KOPT-K1 (cell line): ENCODE data around the gene PTPRD.
"Not testable (repeated sequence)": the region's sequence is repeated elsewhere in the genome, so short reads cannot be mapped to it uniquely, and the experiment has no call there.

Experiments used
- H3K27ac ChIP-seq: fragments of 200-600 bp; sonication (generic); 2 replicates; pipeline ENCODE4 v1.5.1; 2016; ENCODE audit warnings: antibody characterized with exemption, mild to moderate bottlenecking, low read depth, low read length; ENCODE audit not compliant: poor library complexity, severe bottlenecking
- H3K36me3 ChIP-seq: fragments of 200-600 bp; sonication (generic); 2 replicates; pipeline ENCODE4 v1.5.1; 2017; ENCODE audit warnings: antibody characterized with exemption, mild to moderate bottlenecking, low read length, moderate library complexity; ENCODE audit not compliant: insufficient read depth
- H3K9me3 ChIP-seq: fragments of 200-600 bp; sonication (generic); 2 replicates; pipeline ENCODE4 v1.5.1; 2017; ENCODE audit warnings: antibody characterized with exemption, low read length, mild to moderate bottlenecking; ENCODE audit not compliant: insufficient read depth, poor library complexity, severe bottlenecking

Gene PTPRD

GRCh38 chr9:9410736-9411135, 1202.1 kb downstream of the PTPRD start:
- Histone ChIP-seq H3K36me3 (no peaks in the 10 kb centered on the region), H3K27ac (no peak overlapping the region), H3K9me3 (no peaks in the 10 kb centered on the region)

- Histone ChIP-seq H3K27ac (no peak overlapping the region), H3K36me3 (no peaks in the 10 kb centered on the region), H3K9me3 (no peaks in the 10 kb centered on the region)
Measured at GRCh38 chr9:9399982-9400381, 1212.8 kb downstream of the PTPRD start.

- Histone ChIP-seq H3K36me3 (no peaks in the 10 kb centered on the region), H3K27ac (no peak overlapping the region), H3K9me3 (no peaks in the 10 kb centered on the region)
Measured at GRCh38 chr9:9396518-9396917, 1216.3 kb downstream of the PTPRD start.

GRCh38 chr9:9395539-9395938, 1217.3 kb downstream of the PTPRD start:
- no peaks in the 10 kb centered on the region for H3K36me3 ChIP-seq
- no peak overlapping the region for H3K27ac ChIP-seq
- no peaks in the 10 kb centered on the region for H3K9me3 ChIP-seq

GRCh38 chr9:9392755-9393154, 1220.0 kb downstream of the PTPRD start:
- Histone ChIP-seq H3K9me3 (no peaks in the 10 kb centered on the region), H3K27ac (no peak overlapping the region), H3K36me3 (no peaks in the 10 kb centered on the region)

GRCh38 chr9:9389904-9390303, 1222.9 kb downstream of the PTPRD start:
- Histone ChIP-seq H3K27ac (no peak overlapping the region), H3K36me3 (no peaks in the 10 kb centered on the region), H3K9me3 (no peaks in the 10 kb centered on the region)

GRCh38 chr9:9387511-9388115, 1225.2 kb downstream of the PTPRD start:
- Histone ChIP-seq H3K27ac (no peak overlapping the region), H3K9me3 (no peaks in the 10 kb centered on the region), H3K36me3 (no peaks in the 10 kb centered on the region)

GRCh38 chr9:9362332-9362731, 1250.5 kb downstream of the PTPRD start:
- Histone ChIP-seq H3K9me3 (no peaks in the 10 kb centered on the region), H3K36me3 (no peaks in the 10 kb centered on the region), H3K27ac (no peak overlapping the region)

- no peaks in the 10 kb centered on the region for H3K9me3 ChIP-seq
- H3K36me3 ChIP-seq, result no peaks in the 10 kb centered on the region
- no peak overlapping the region for H3K27ac ChIP-seq
Measured at GRCh38 chr9:9352877-9353481, 1259.8 kb downstream of the PTPRD start.

- Histone ChIP-seq H3K9me3 (no peaks in the 10 kb centered on the region), H3K27ac (no peak overlapping the region), H3K36me3 (no peaks in the 10 kb centered on the region)
Measured at GRCh38 chr9:9341203-9341602, 1271.6 kb downstream of the PTPRD start.

- no peaks in the 10 kb centered on the region for H3K9me3 ChIP-seq
- H3K36me3 ChIP-seq, result no peaks in the 10 kb centered on the region
- no peak overlapping the region for H3K27ac ChIP-seq
Measured at GRCh38 chr9:9337129-9337528, 1275.7 kb downstream of the PTPRD start.

- Histone ChIP-seq H3K27ac (no peak overlapping the region), H3K9me3 (no peaks in the 10 kb centered on the region), H3K36me3 (no peaks in the 10 kb centered on the region)
Measured at GRCh38 chr9:9326749-9327148, 1286.1 kb downstream of the PTPRD start.

GRCh38 chr9:9319007-9319406, 1293.8 kb downstream of the PTPRD start:
- H3K27ac ChIP-seq, result no peak overlapping the region

GRCh38 chr9:9310743-9311142, 1302.1 kb downstream of the PTPRD start:
- not testable (repeated sequence) for H3K27ac ChIP-seq, H3K9me3 ChIP-seq

More at GRCh38 chr9:9319007-9319406, 1293.8 kb downstream of the PTPRD start:
- Histone ChIP-seq H3K36me3 (no peaks in the 10 kb centered on the region), H3K9me3 (no peaks in the 10 kb centered on the region)

GRCh38 chr9:9305600-9305999, 1307.2 kb downstream of the PTPRD start:
- H3K9me3 ChIP-seq, result no peaks in the 10 kb centered on the region
- no peaks in the 10 kb centered on the region for H3K36me3 ChIP-seq
- H3K27ac ChIP-seq, result no peak overlapping the region

More at GRCh38 chr9:9310743-9311142, 1302.1 kb downstream of the PTPRD start:
- not testable (repeated sequence) for H3K36me3 ChIP-seq

- no peaks in the 10 kb centered on the region for H3K9me3 ChIP-seq
- H3K36me3 ChIP-seq, result no peaks in the 10 kb centered on the region
- no peak overlapping the region for H3K27ac ChIP-seq
Measured at GRCh38 chr9:9299134-9299533, 1313.7 kb downstream of the PTPRD start.
